ENCODE data around the gene FRMPD1. TPM values are rescaled to one million over a fixed set of nuclear protein-coding genes. Genes with fewer than 3 reads are reported as not detected.

FRMPD1 gene
- total RNA-seq, 1 donor from 2014 or later = not detected

- Histone ChIP-seq H3K4me3 (no peak overlapping the region), H3K27me3 (no peaks in the 10 kb centered on the region), H3K27ac (no peak overlapping the region), H3K9me3 (no peaks in the 10 kb centered on the region), H3K4me1 (no peaks in the 10 kb centered on the region), H3K36me3 (no peaks in the 10 kb centered on the region)
- TF ChIP-seq CTCF (IDR thresholded peaks at IDR 0.05) = no peak
- DNase-seq (no peak), ATAC-seq (no peak)
- intact Hi-C loops (cut with DNase I) = no loop called here
Observed at GRCh38 chr9:37624073-37624472, 26.7 kb upstream of the FRMPD1 start.

GRCh38 chr9:37625036-37625757 is 25.6 kb upstream of the FRMPD1 start:
- intact Hi-C loops (cut with DNase I) = no loop called here
- H3K27me3 ChIP-seq = no peaks in the 10 kb centered on the region
- TF ChIP-seq CTCF (IDR thresholded peaks at IDR 0.05) = no peak
- H3K9me3 ChIP-seq = no peaks in the 10 kb centered on the region
- H3K4me3 ChIP-seq = no peak overlapping the region
- H3K27ac ChIP-seq = no peak overlapping the region
- no peaks in the 10 kb centered on the region for H3K4me1 ChIP-seq
- H3K36me3 ChIP-seq = no peaks in the 10 kb centered on the region
- no peak for ATAC-seq
- no peak for DNase-seq

- Histone ChIP-seq H3K27me3 (no peaks in the 10 kb centered on the region), H3K27ac (no peak overlapping the region), H3K36me3 (no peaks in the 10 kb centered on the region), H3K9me3 (no peaks in the 10 kb centered on the region), H3K4me3 (no peak overlapping the region), H3K4me1 (no peaks in the 10 kb centered on the region)
- DNase-seq (no peak), ATAC-seq (no peak)
- intact Hi-C loops (cut with DNase I) = no loop called here
- TF ChIP-seq CTCF (IDR thresholded peaks at IDR 0.05) = no peak
Observed at GRCh38 chr9:37625758-37626147, 25.0 kb upstream of the FRMPD1 start.

- intact Hi-C loops (cut with DNase I) = no loop called here
Observed at GRCh38 chr9:37626708-37627292, 24.0 kb upstream of the FRMPD1 start.

GRCh38 chr9:37632479-37632878 is 18.3 kb upstream of the FRMPD1 start:
- TF ChIP-seq CTCF (IDR thresholded peaks at IDR 0.05) = no peak
- Histone ChIP-seq H3K27ac (no peak overlapping the region), H3K36me3 (no peaks in the 10 kb centered on the region), H3K4me1 (no peaks in the 10 kb centered on the region), H3K27me3 (peaks cover 6% of the 10 kb centered on the region), H3K9me3 (no peaks in the 10 kb centered on the region), H3K4me3 (no peak overlapping the region)
- no peak for DNase-seq
- intact Hi-C loops (cut with DNase I) = no loop called here
- ATAC-seq = no peak

More at GRCh38 chr9:37626708-37627292, 24.0 kb upstream of the FRMPD1 start:
- no peaks in the 10 kb centered on the region for H3K9me3 ChIP-seq
- no peak for DNase-seq
- no peak overlapping the region for H3K4me3 ChIP-seq
- no peaks in the 10 kb centered on the region for H3K4me1 ChIP-seq
- H3K27ac ChIP-seq = no peak overlapping the region
- TF ChIP-seq CTCF (IDR thresholded peaks at IDR 0.05) = no peak
- no peaks in the 10 kb centered on the region for H3K36me3 ChIP-seq
- no peak for ATAC-seq
- no peaks in the 10 kb centered on the region for H3K27me3 ChIP-seq

Data from upper lobe of right lung (tissue), 1 donor.